ENCODE data around the gene FGF12.

FGF12 gene

GRCh38 chr3:192170659-192171058 is 556.7 kb downstream of the FGF12 start:
- WGBS, 2 experiments (ENCODE audit: insufficient coverage in 2 of 2) = no CpG with 5 or more reads among the region's 3 CpGs
- H3K4me3 ChIP-seq (ENCODE audit: extremely low read depth, insufficient read depth, low read length, poor library complexity, severe bottlenecking) = no peak overlapping the region
- H3K27ac ChIP-seq (ENCODE audit: low read depth, low read length, severe bottlenecking) = no peak overlapping the region
- no peaks in the 10 kb centered on the region for H3K9me3 ChIP-seq (ENCODE audit: control insufficient read depth, low read length)
- no peaks in the 10 kb centered on the region for H3K36me3 ChIP-seq (ENCODE audit: control insufficient read depth, insufficient read depth, low read length)
- no peaks in the 10 kb centered on the region for H3K4me1 ChIP-seq (ENCODE audit: control insufficient read depth, insufficient read depth, low read length, poor library complexity, severe bottlenecking)

GRCh38 chr3:192170031-192170430 is 557.3 kb downstream of the FGF12 start:
- no peak overlapping the region for H3K27ac ChIP-seq (ENCODE audit: low read depth, low read length, severe bottlenecking)
- H3K4me3 ChIP-seq (ENCODE audit: extremely low read depth, insufficient read depth, low read length, poor library complexity, severe bottlenecking) = no peak overlapping the region
- WGBS, 2 experiments (ENCODE audit: insufficient coverage in 2 of 2) = 70 to 82% methylated on average over 2 to 4 of the region's 6 CpGs
- no peaks in the 10 kb centered on the region for H3K4me1 ChIP-seq (ENCODE audit: control insufficient read depth, insufficient read depth, low read length, poor library complexity, severe bottlenecking)
- no peaks in the 10 kb centered on the region for H3K9me3 ChIP-seq (ENCODE audit: control insufficient read depth, low read length)
- H3K36me3 ChIP-seq (ENCODE audit: control insufficient read depth, insufficient read depth, low read length) = no peaks in the 10 kb centered on the region

GRCh38 chr3:192169332-192169915 is 557.9 kb downstream of the FGF12 start:
- H3K4me3 ChIP-seq (ENCODE audit: extremely low read depth, insufficient read depth, low read length, poor library complexity, severe bottlenecking) = no peak overlapping the region
- WGBS, 2 experiments (ENCODE audit: insufficient coverage in 2 of 2) = 90 to 94% methylated on average over 3 of the region's 4 CpGs
- no peak overlapping the region for H3K27ac ChIP-seq (ENCODE audit: low read depth, low read length, severe bottlenecking)
- H3K4me1 ChIP-seq (ENCODE audit: control insufficient read depth, insufficient read depth, low read length, poor library complexity, severe bottlenecking) = no peaks in the 10 kb centered on the region
- H3K9me3 ChIP-seq (ENCODE audit: control insufficient read depth, low read length) = no peaks in the 10 kb centered on the region
- H3K36me3 ChIP-seq (ENCODE audit: control insufficient read depth, insufficient read depth, low read length) = no peaks in the 10 kb centered on the region

GRCh38 chr3:192168202-192168601 is 559.1 kb downstream of the FGF12 start:
- Histone ChIP-seq H3K27ac (ENCODE audit: low read depth, low read length, severe bottlenecking) (no peak overlapping the region), H3K9me3 (ENCODE audit: control insufficient read depth, low read length) (no peaks in the 10 kb centered on the region), H3K4me1 (ENCODE audit: control insufficient read depth, insufficient read depth, low read length, poor library complexity, severe bottlenecking) (no peaks in the 10 kb centered on the region), H3K36me3 (ENCODE audit: control insufficient read depth, insufficient read depth, low read length) (no peaks in the 10 kb centered on the region), H3K4me3 (ENCODE audit: extremely low read depth, insufficient read depth, low read length, poor library complexity, severe bottlenecking) (no peak overlapping the region)

GRCh38 chr3:192165552-192165951 is 561.8 kb downstream of the FGF12 start:
- H3K27ac ChIP-seq (ENCODE audit: low read depth, low read length, severe bottlenecking) = no peak overlapping the region
- WGBS, 2 experiments (ENCODE audit: insufficient coverage in 2 of 2) = 80% methylated on average over 1 of the region's 2 CpGs; no CpG with 5 or more reads in 1 of the 2 experiments
- H3K9me3 ChIP-seq (ENCODE audit: control insufficient read depth, low read length) = no peaks in the 10 kb centered on the region
- H3K36me3 ChIP-seq (ENCODE audit: control insufficient read depth, insufficient read depth, low read length) = no peaks in the 10 kb centered on the region
- no peaks in the 10 kb centered on the region for H3K4me1 ChIP-seq (ENCODE audit: control insufficient read depth, insufficient read depth, low read length, poor library complexity, severe bottlenecking)
- H3K4me3 ChIP-seq (ENCODE audit: extremely low read depth, insufficient read depth, low read length, poor library complexity, severe bottlenecking) = no peak overlapping the region

- Histone ChIP-seq H3K4me3 (ENCODE audit: extremely low read depth, insufficient read depth, low read length, poor library complexity, severe bottlenecking) (no peak overlapping the region), H3K27ac (ENCODE audit: low read depth, low read length, severe bottlenecking) (no peak overlapping the region), H3K9me3 (ENCODE audit: control insufficient read depth, low read length) (no peaks in the 10 kb centered on the region), H3K4me1 (ENCODE audit: control insufficient read depth, insufficient read depth, low read length, poor library complexity, severe bottlenecking) (peaks cover under 1% of the 10 kb centered on the region), H3K36me3 (ENCODE audit: control insufficient read depth, insufficient read depth, low read length) (no peaks in the 10 kb centered on the region)
- WGBS, 2 experiments (ENCODE audit: insufficient coverage in 2 of 2) = 100% methylated on average over 1 of the region's 1 CpG; no CpG with 5 or more reads in 1 of the 2 experiments
Measured at GRCh38 chr3:192161661-192162060, 565.7 kb downstream of the FGF12 start.

GRCh38 chr3:192156382-192156781 is 571.0 kb downstream of the FGF12 start:
- no peak overlapping the region for H3K4me3 ChIP-seq (ENCODE audit: extremely low read depth, insufficient read depth, low read length, poor library complexity, severe bottlenecking)
- WGBS, 2 experiments (ENCODE audit: insufficient coverage in 2 of 2) = no CpG with 5 or more reads among the region's 1 CpG
- H3K27ac ChIP-seq (ENCODE audit: low read depth, low read length, severe bottlenecking) = no peak overlapping the region
- no peaks in the 10 kb centered on the region for H3K36me3 ChIP-seq (ENCODE audit: control insufficient read depth, insufficient read depth, low read length)
- H3K9me3 ChIP-seq (ENCODE audit: control insufficient read depth, low read length) = no peaks in the 10 kb centered on the region
- peaks cover 10% of the 10 kb centered on the region for H3K4me1 ChIP-seq (ENCODE audit: control insufficient read depth, insufficient read depth, low read length, poor library complexity, severe bottlenecking)

- Histone ChIP-seq H3K4me3 (ENCODE audit: extremely low read depth, insufficient read depth, low read length, poor library complexity, severe bottlenecking) (peak overlapping the region; percentile 12), H3K4me1 (ENCODE audit: control insufficient read depth, insufficient read depth, low read length, poor library complexity, severe bottlenecking) (peaks cover 10% of the 10 kb centered on the region), H3K9me3 (ENCODE audit: control insufficient read depth, low read length) (no peaks in the 10 kb centered on the region), H3K36me3 (ENCODE audit: control insufficient read depth, insufficient read depth, low read length) (no peaks in the 10 kb centered on the region), H3K27ac (ENCODE audit: low read depth, low read length, severe bottlenecking) (no peak overlapping the region)
- WGBS, 2 experiments (ENCODE audit: insufficient coverage in 2 of 2) = 45% methylated on average over 6 of the region's 9 CpGs; no CpG with 5 or more reads in 1 of the 2 experiments
Measured at GRCh38 chr3:192155194-192155593, 572.1 kb downstream of the FGF12 start.

- no peaks in the 10 kb centered on the region for H3K9me3 ChIP-seq (ENCODE audit: control insufficient read depth, low read length)
- no peak overlapping the region for H3K27ac ChIP-seq (ENCODE audit: low read depth, low read length, severe bottlenecking)
- H3K4me1 ChIP-seq (ENCODE audit: control insufficient read depth, insufficient read depth, low read length, poor library complexity, severe bottlenecking) = no peaks in the 10 kb centered on the region
- no peak overlapping the region for H3K4me3 ChIP-seq (ENCODE audit: extremely low read depth, insufficient read depth, low read length, poor library complexity, severe bottlenecking)
- H3K36me3 ChIP-seq (ENCODE audit: control insufficient read depth, insufficient read depth, low read length) = no peaks in the 10 kb centered on the region
- 94 to 98% methylated on average over 3 to 4 of the region's 4 CpGs for WGBS, 2 experiments (ENCODE audit: insufficient coverage in 2 of 2)
Measured at GRCh38 chr3:192133271-192133670, 594.1 kb downstream of the FGF12 start.

- Histone ChIP-seq H3K36me3 (ENCODE audit: control insufficient read depth, insufficient read depth, low read length) (no peaks in the 10 kb centered on the region), H3K4me3 (ENCODE audit: extremely low read depth, insufficient read depth, low read length, poor library complexity, severe bottlenecking) (no peak overlapping the region), H3K9me3 (ENCODE audit: control insufficient read depth, low read length) (no peaks in the 10 kb centered on the region), H3K27ac (ENCODE audit: low read depth, low read length, severe bottlenecking) (no peak overlapping the region), H3K4me1 (ENCODE audit: control insufficient read depth, insufficient read depth, low read length, poor library complexity, severe bottlenecking) (no peaks in the 10 kb centered on the region)
- WGBS, 2 experiments (ENCODE audit: insufficient coverage in 2 of 2) = 35 to 52% methylated on average over 2 of the region's 4 CpGs
Measured at GRCh38 chr3:192130534-192131132, 596.7 kb downstream of the FGF12 start.

GRCh38 chr3:192129586-192129985 is 597.8 kb downstream of the FGF12 start:
- H3K9me3 ChIP-seq (ENCODE audit: control insufficient read depth, low read length) = no peaks in the 10 kb centered on the region
- 100% methylated on average over 1 of the region's 1 CpG; no CpG with 5 or more reads in 1 of the 2 experiments for WGBS, 2 experiments (ENCODE audit: insufficient coverage in 2 of 2)
- H3K4me3 ChIP-seq (ENCODE audit: extremely low read depth, insufficient read depth, low read length, poor library complexity, severe bottlenecking) = no peak overlapping the region
- H3K27ac ChIP-seq (ENCODE audit: low read depth, low read length, severe bottlenecking) = no peak overlapping the region
- no peaks in the 10 kb centered on the region for H3K36me3 ChIP-seq (ENCODE audit: control insufficient read depth, insufficient read depth, low read length)
- no peaks in the 10 kb centered on the region for H3K4me1 ChIP-seq (ENCODE audit: control insufficient read depth, insufficient read depth, low read length, poor library complexity, severe bottlenecking)
